Stimulated activated CD8-positive, alpha-beta memory T cell treated with anti-CD3 and anti-CD28 coated beads, Interleukin-4, amount 100 ng/mL, for 1 hour (primary cell): Measurements from ENCODE around the gene RABAC1.

Source experiments
- DNase-seq, 2 donors: peaks; one replicate each; pipeline ENCODE4 v3.0.0-alpha.2; 2020; ENCODE audit warnings: low read depth in 2 of 2, low spot score in 1 of 2

The RABAC1 gene

DNA sequence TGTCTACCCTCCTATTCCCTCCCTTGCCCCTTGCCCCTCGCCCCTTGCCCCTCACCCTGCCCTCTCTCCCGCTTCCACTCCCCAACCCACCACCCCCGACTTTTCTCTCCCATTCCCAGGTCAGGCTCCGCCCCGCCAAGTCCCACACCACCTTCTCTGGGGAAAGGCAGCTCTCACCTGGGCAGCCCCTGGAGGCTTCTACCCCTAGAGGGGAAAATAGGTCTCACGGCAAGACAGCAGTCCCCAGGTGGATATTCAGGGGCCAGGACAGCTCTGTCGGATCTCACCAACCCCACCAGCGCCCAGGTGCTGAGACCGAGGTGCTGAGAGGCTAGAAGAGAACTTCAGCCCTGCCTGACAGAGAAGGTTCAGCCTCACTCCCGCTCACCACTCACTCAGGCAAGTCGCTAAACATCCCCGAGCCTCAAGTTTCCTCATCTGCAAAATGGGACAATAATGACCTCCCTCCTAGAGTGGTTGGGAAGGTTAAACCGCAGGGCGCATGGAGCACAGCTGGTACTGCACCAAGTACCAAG, 29.5 kb downstream of the RABAC1 start:
- no peak for DNase-seq

DNA sequence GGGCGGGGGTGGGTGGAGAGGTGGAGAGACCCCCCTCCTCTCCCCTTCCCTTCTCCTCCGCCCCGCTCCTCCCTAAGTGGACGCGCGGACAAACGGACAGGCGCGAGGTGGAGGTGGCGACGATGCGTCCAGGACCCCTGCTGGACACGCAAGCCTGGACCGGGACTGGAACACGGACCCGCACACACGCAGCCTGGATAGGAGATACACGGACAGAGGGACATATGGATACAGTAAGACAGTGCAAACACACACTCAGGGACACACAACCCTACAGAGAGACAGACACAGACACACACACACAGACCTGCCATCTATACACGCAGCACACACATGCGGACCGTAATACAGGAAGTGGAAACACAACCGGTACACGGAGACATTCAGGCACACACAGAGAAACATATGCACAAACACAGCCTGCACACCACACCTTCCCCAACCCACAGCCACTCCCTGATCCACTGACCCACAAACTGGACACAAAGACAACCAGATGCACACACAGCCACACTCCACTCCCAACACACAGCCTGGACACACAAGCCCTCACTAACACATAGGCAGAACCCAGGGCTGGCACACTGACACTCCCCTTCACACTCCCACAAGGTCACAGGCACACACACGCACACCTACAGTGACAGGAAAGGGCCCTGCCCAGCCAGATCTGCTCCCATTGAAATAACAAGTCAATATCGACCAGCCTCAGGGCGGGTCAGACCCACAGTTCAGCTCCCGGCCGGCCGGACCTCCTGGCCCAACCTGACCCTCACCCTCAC, 30.2 kb downstream of the RABAC1 start:
- no peak for DNase-seq

DNA sequence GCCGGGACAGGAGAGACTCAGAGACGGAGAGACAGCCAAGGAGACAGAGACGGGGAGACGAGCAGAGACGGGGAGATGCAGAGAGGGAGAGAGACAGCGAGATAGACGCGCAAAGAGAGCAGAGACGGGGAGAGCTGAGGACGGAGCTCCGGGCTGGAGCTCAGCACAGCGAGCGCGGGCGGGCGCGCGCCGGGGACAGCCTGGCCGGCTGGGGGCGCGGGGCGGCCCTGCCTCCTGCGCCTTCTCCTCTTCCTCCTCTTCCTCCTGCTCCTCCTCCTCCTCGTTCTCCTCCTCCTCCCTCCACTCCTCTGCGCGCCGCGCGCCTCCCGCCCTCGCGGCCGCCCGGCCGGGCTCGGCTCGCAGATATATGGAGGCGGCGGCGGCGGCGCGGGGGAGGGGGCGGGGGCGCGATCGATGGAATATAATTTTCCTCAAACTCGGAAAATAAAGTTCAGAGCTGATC, 30.9 kb downstream of the RABAC1 start, which contains the start of gene ERFL:
TSS of gene ERFL (minus strand) at position 229 of the 463 bp plus-strand sequence. CDS start 15,530 bp downstream, outside the sequence.
- no peak for DNase-seq

DNA sequence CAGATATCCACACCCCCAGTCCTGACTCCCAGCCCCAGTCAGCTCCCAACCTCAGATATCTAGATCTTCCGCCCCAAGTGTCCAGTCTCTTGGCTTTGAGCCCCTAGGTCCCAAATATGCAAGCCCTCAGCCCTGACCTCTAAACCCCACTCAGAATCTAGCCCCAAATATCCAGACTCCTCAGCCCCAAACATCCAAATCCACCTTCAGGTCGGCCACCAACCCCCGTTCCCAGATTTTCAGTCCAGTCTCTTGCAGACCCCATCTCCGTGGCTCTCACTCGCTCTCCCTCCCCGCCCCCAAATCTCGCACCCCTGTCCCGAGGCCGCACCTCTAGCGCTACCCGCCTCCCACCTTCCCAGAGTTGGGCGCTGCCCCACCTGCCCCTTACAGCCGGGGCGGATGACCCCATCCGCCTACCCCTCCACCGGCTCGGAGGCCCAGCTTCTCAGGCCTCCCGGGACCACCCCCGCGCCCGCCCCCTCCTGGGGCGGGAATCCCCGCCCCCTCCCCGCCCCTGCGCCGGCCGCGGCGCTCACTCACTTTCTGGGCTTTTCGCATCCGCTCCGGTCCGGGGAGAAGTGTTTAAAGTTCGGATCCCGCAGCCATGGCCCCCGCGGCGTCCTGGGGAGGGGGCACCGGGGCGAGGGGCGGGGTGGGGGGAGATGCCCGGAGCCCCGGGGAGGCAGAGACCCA, 31.5 kb downstream of the RABAC1 start:
- no peak for DNase-seq

DNA sequence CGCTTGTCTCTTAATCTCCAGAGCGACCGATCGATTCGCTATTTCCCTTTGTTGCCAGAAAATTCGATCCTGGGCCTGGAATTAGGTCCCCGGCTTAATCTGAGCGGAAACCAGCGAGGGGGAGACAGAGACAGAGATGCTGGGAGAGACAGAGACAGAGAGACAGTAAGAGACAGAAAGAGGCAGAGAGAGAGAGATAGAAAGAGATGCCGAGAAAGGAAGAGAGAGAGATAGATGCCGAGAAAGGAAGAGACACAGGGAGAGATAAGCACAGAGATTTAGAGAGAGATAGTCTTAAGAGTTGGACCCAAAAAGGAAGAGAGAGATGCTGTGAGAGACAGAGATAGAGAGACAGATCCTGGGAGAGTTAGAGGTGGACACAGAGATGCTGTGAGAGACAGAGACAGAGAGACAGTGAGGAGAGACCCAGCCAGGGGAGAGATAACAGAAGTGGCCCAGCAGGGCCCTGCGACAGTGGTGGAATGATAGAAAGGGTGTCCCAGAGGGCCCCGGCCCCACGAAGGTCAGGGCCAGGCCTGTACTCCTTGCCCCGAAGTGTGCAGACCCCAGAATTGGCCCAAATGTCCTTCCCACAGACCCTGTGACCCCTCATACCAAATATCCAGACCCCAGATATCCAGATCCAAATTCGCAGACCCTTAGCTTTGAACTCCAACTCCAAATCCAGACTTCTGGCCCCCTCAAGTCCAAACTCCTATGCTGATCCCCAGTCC, 32.2 kb downstream of the RABAC1 start:
- DNase-seq = no peak

DNA sequence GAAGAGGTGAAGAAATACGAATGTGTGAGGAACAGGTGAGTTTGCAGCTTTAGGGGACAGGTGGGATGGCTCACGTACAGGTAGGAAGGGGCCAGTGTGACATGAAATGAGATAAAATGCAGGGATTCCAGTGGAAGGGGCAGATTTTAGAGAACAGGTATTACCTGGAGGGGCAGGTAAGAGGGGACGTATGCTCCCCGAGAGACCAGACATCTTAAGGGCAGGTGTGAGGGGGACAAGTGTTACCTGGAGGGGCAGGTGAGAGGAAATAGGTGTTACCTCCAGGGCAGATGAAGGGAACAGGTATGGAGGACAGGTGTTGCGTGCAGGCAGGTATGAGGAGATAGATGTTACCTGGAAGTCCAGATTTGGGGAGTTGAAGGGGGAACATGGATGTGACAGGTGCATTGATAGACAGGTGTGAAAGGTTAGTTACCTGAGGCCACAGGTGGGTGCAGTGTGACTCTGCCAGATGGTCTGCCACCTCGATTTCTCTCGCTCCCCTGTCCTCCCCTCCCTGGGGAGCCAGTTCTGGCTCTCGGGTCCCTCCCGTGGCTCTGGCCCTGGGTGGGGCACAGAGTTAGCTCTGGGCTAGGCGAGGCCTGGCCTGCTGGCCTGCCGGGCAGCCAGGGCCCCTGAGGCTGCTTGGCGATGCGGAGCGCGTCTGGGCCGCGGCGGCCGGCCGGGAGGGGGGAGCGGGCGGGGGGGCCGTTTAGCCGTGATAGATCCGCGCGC, 32.9 kb downstream of the RABAC1 start:
- no peak for DNase-seq

DNA sequence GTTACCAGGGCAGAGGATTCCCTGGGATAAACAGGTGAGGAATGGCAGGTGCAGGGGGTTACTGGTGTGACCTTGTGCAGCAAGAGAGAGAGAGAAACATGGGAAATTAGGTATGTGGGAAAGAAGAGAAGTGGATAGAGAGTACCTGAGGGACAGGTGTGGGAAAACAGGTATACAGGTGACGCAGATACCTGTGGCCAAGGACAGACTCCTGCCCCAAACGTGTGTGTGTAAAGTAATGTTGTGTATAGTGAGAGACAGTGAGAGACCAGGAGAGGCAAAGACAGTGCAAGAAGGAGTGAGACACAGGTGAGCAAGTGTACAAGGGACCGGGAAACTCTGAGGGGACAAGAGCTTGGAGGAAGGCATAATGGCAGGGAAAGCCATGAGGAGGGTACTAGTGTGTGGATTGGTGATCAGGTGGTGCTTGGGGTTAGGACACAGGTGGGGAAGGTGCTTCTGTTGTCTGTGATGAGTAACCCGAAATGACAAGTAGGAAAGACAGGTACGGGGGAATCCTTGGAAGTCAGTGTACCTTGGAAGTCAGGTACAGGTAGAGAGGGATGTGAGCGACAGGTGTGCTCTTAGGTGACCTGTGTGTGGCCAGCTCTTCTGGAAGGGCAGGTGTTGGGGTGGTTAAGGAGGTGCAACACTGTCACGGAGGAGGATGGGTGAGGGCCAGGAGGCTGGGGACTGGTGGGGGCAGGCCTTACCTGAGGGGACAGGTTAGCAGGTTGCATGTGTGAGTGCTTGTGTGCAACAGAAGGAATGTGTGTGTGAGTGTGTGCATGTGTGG, 33.7 kb downstream of the RABAC1 start:
- DNase-seq = no peak

DNA sequence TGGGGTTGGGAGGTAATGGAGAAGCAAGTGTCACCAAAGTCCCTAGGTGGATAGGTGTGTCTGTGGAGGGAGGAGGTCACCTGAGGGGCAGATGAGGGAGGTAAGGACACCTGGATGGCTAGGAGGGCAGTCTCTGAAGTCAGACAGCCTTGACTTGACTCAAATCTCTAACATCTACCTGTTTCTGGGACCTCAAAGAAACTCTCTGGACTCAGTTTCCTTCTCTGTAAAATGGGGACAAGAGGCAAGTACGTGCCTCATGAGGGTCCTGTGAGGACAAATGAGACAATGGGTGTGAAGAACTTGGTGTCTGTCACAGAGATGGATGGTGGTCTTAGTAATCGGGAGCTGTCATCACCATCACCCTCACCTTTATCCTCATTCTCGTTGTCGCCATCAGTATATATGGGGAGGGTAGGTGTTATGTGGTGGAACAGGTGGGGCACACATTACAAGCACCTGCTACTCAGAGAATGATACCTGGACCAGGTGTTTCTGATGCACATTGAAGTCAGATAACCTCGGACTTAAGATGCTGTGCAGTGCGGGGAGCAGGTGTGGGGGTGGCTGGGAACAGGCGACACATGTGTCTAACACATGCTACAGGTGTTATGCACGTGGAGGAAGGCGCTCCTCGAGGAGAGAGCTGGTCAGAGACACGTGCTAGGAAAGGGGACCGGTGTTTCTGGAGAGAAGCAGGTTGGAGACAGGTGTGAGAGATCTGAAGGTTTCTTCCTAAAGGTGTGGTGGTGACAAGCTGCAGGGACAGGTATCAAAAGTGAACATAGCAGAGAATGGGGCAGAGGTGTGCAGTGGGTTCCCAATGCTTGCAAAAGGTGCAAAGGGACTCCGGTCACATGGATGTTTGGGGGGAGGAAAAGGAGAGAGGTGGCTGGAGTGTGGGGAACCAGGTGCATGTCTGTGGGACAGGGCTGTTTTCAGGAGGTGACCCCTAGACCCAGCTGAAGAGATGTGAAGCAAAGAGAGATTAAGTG, 34.7 kb downstream of the RABAC1 start:
- DNase-seq = no peak

DNA sequence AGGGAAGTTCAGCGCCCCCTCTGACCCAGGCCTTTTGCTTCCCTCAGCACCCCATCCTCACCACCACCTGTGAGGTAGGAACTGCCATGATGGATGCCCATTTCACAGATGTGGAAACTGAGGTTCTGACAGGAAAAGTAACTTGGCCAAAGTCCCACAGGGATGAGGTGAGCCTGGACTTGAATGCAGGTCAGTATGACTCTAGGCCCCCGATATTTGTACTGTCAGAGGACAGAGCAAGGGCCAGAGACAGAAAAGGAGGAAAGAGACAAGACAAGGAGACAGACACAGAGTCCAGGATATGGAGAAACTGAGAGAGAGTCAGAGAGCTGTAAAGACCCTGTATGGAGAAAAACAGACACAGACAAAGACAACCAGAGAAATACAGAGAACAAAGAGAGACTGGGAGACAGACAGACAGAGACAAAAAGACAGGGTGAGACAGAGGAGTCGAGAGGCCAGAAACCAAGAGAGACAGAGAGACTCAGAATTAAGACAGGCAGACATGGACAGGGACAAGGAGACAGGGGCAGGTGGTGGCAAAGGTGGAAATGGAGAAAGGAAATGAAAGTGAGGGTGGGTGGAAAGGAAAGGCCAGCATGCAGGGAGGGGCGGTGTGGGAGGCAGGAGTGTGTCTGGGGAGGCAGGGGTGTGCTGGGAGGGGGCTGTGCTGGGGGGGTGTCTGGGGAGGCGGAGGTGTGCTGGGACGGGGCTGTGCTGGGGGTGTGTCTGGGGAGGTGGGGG, 35.9 kb downstream of the RABAC1 start:
- DNase-seq = no peak

DNA sequence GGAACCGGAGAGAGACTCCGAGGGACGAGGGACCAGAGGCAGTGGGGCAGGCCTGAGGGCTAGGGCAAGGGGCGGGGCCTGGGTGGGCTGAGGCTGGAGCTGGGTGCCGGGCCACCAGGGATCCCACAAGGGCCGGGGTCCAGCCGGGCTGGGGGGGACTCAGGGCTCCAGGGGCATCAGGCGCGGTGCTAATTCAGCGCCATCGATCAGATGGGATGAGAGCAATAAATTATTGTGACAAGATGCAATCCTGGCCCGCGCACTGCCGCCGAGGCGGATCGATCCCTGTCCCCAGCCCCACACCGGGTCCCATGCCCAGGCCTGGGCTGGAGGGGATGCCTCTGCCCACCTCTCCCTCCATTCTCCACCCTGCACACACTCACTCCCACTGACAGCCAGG, 36.5 kb downstream of the RABAC1 start:
- no peak for DNase-seq

DNA sequence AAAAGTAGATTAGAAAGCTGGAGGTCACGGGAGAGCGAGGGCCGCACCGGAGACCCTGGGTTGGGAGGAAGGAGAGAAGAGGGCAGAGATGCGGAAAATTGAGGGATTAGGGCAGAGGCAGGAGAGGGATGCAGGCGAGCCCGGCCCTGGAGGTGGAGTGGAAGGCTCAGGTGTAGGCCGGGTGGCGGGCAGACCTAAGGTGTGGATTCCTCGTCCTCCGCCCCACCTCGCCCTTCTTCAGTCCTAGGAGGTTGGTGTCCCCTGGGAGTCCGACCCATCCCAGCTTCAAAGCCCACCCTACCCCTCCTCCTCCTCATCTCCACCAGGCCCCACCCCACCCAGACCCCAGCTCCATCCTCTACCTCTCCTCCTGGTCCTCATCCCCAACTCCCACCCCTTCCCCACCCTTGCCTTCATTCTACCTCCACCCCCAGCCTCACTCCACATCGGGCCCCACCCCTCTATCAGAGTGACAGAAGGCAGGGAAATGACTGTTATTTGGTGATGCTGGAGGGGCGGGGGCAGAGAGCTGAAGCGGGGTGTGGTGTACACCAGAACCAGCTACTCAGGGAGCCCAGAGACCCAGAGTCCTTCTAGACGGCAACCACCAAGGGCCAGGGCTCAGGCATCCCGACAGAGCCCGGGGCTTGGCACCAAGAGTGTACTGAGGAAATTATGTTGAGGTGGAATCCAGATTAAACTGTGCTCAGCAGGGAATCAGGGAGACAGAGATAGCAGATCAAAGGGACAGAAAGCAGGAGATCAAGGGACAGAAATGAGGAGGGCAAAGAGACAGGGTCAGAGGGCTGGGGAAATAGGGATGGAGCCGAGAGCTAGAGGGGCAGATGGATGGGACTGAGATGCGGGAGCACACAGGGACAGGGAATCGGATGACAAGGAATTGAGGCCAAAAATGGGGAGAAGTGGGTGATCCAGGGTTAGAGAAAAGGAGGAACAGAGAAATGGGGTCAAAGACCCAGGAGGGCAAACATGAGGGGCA, 37.2 kb downstream of the RABAC1 start:
- DNase-seq = no peak

DNA sequence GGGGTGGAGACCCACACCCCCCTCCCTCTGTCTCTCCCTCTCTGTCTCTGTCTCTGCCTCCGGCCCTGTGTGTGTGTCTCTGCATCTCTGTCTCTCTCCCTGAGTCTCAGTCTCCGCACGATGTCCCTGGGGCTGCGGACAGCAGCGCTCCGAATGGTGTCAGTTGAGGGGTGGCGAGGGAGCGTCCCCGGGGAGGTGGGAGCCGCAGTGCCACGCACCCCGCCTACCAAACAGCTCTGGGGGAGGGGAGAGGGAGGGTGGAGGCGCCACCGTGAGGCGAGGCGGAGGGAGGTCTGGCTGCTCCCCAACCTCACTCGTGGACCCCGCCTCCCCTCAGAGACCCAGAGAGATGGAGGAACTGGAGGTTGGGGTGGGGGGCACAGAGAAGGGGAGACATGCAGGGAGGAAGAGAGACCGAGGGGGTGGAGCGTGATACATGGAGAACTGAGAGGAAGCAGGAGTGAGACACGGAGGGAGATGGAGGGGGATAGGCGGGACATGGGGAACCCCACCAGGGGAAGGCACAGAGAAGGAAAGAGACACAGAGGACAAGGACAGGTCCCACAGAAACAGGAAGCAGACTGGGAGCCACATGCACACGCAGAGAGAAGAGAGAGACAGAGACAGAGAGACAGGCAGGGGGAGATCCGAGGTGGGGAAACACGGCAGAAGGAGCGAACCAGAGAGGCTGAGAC, 38.1 kb downstream of the RABAC1 start:
- DNase-seq = no peak

DNA sequence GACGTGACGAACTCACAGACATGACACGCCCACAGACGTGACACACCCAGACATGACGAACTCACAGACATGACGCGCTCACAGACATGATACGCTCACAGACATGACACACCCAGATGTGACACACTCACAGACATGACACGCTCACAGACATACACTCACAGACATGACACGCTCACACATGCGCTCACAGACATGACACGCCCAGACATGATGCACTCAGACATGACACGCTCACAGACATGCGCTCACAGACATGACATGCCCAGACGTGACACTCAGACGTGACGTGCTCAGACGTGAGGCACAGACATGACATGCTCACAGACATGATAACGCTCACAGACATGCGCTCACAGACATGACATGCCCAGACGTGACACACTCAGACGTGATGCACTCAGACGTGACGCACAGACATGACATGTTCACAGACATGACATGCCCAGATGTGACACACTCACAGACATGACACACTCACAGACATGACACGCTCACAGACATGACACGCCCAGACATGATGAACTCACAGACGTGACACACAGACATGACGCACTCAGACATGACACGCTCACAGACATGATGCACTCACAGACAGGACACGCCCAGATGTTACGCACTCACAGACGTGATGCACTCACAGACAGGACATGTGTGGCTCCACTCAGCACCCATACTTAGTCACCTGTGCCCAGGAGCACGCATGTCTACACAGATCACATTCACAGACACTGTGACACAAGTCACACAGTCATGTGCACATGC, 39.0 kb downstream of the RABAC1 start:
- no peak for DNase-seq

DNA sequence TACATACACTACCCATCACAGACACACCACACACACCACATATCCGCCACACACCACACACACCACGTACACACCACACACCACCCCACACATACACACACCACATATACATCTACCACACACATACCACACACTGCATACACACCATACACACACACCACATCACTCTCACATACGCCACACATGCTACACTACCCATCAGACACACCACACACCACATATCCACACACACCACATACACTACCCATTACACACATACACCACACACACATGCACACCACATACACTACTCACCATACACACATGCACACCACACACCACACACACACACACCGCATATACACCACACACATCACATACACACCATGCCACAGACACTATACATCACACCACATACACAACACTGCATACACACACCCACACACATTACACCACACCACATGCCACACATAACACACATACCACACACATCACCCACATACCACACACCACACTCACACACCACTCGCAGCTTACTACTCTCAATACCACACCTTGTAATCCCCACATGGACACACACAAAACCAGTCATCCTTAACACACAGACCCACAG, 40.4 kb downstream of the RABAC1 start:
- DNase-seq = no peak

DNA sequence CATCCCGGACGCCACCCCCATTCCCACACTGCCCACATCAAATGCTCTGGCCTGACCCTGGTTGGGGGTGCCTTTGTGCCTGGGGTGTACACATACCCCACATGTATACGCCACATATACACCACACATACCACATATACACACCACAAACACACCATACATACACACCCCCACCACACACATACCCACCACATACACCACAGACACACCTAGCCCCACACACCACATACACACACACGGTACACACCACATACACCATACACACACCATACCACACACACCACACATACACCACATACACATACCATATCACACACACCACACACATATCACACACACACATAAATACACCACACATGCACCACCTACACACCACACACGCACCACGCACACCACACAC, 41.0 kb downstream of the RABAC1 start:
- DNase-seq = no peak
